Neutrophil (primary cell): ENCODE measurements around the gene BARHL1.

Source experiments
- H3K27ac ChIP-seq: fragments of 200-600 bp; sonication (generic); 2 replicates; pipeline ENCODE4 v1.5.1; 2016; ENCODE audit warnings: mild to moderate bottlenecking, moderate library complexity
- H3K27me3 ChIP-seq: fragments of 200-600 bp; sonication (generic); 2 replicates; pipeline ENCODE4 v1.6.0; 2016; ENCODE audit warnings: mild to moderate bottlenecking
- H3K36me3 ChIP-seq: fragments of 200-600 bp; sonication (generic); 2 replicates; pipeline ENCODE4 v1.5.1; 2017
- H3K4me1 ChIP-seq, 2 experiments: fragments of 200-600 bp in 1 of 2; sonication (generic) in 1 of 2; 1 replicate in 1 of 2; 2 replicates in 1 of 2; pipeline versions ENCODE4 v1.5.1 to v1.6.1; 2013 to 2016; ENCODE audit warnings: low read depth in 1 of 2, low read length in 1 of 2, mild to moderate bottlenecking in 1 of 2, moderate library complexity in 1 of 2; ENCODE audit not compliant: control insufficient read depth in 1 of 2, insufficient read depth in 1 of 2
- H3K4me3 ChIP-seq, 2 experiments: fragments of 200-600 bp in 1 of 2; sonication (generic) in 1 of 2; 1 replicate in 1 of 2; 2 replicates in 1 of 2; pipeline ENCODE4 v1.5.1; 2013 to 2016; ENCODE audit warnings: low read depth in 1 of 2, low read length in 1 of 2, mild to moderate bottlenecking in 1 of 2, moderate library complexity in 1 of 2
- H3K9me3 ChIP-seq: fragments of 200-600 bp; sonication (generic); 2 replicates; pipeline ENCODE4 v1.5.1; 2016
- CTCF ChIP-seq: fragments of 200-600 bp; sonication (generic); IDR thresholded peaks from 2 replicates; pipeline ENCODE4 v1.5.1; 2016; ENCODE audit warnings: antibody characterized with exemption

The BARHL1 gene

GRCh38 chr9:132592451-132592850 lies 10.0 kb downstream of the BARHL1 start:
- Histone ChIP-seq H3K4me1 (no peaks in the 10 kb centered on the region), H3K27ac (no peak overlapping the region), H3K36me3 (no peaks in the 10 kb centered on the region), H3K27me3 (peaks cover 53% of the 10 kb centered on the region), H3K9me3 (no peaks in the 10 kb centered on the region), H3K4me3 (no peak overlapping the region)
- no peak for TF ChIP-seq CTCF

- no peak overlapping the region for H3K4me3 ChIP-seq
- H3K4me1 ChIP-seq, result no peaks in the 10 kb centered on the region
- no peak overlapping the region for H3K27ac ChIP-seq
- H3K9me3 ChIP-seq, result no peaks in the 10 kb centered on the region
- peaks cover 34% of the 10 kb centered on the region for H3K27me3 ChIP-seq
- no peaks in the 10 kb centered on the region for H3K36me3 ChIP-seq
- no peak for TF ChIP-seq CTCF
Observed at GRCh38 chr9:132594412-132594811, 12.0 kb downstream of the BARHL1 start.

- Histone ChIP-seq H3K4me3 (no peak overlapping the region), H3K27ac (no peak overlapping the region), H3K9me3 (no peaks in the 10 kb centered on the region), H3K27me3 (peaks cover 25% of the 10 kb centered on the region), H3K4me1 (no peaks in the 10 kb centered on the region), H3K36me3 (no peaks in the 10 kb centered on the region)
- TF ChIP-seq CTCF, result no peak
Observed at GRCh38 chr9:132595319-132595718, 12.9 kb downstream of the BARHL1 start.

GRCh38 chr9:132596200-132596599 lies 13.8 kb downstream of the BARHL1 start:
- Histone ChIP-seq H3K27ac (no peak overlapping the region), H3K36me3 (no peaks in the 10 kb centered on the region), H3K9me3 (no peaks in the 10 kb centered on the region), H3K4me3 (no peak overlapping the region), H3K27me3 (peaks cover 16% of the 10 kb centered on the region), H3K4me1 (no peaks in the 10 kb centered on the region)
- no peak for TF ChIP-seq CTCF

GRCh38 chr9:132597073-132597775 lies 14.8 kb downstream of the BARHL1 start:
- peaks cover 6% of the 10 kb centered on the region for H3K27me3 ChIP-seq
- no peaks in the 10 kb centered on the region for H3K9me3 ChIP-seq
- H3K27ac ChIP-seq, result no peak overlapping the region
- no peak overlapping the region for H3K4me3 ChIP-seq
- no peak for TF ChIP-seq CTCF
- H3K36me3 ChIP-seq, result no peaks in the 10 kb centered on the region
- H3K4me1 ChIP-seq, result no peaks in the 10 kb centered on the region
